ENCODE measurements around the gene VCPKMT. TPM values are rescaled to one million over a fixed set of nuclear protein-coding genes. Genes with fewer than 3 reads are reported as not detected.

VCPKMT gene
- total and polyA plus RNA-seq, 2 experiments from 2014 or later: 4.8 to 10.7 TPM

GRCh38 chr14:50103558-50103957, 12.8 kb downstream of the VCPKMT start:
- H3K27ac ChIP-seq: no peak overlapping the region
- no peaks in the 10 kb centered on the region for H3K27me3 ChIP-seq
- TF ChIP-seq CTCF (IDR thresholded peaks at IDR 0.05; ENCODE audit: low read depth, low read length): no peak
- H3K4me1 ChIP-seq (ENCODE audit: low read depth): peaks cover 3% of the 10 kb centered on the region
- no peak overlapping the region for H3K4me3 ChIP-seq
- H3K36me3 ChIP-seq: peaks cover under 1% of the 10 kb centered on the region
- no peak for DNase-seq (ENCODE audit: low read depth in 1 of 2, low spot score in 1 of 2)
- no peaks in the 10 kb centered on the region for H3K9me3 ChIP-seq (ENCODE audit: low read depth)

- Histone ChIP-seq H3K9me3 (ENCODE audit: low read depth) (no peaks in the 10 kb centered on the region), H3K4me1 (ENCODE audit: low read depth) (peaks cover 3% of the 10 kb centered on the region), H3K4me3 (no peak overlapping the region), H3K27me3 (no peaks in the 10 kb centered on the region), H3K36me3 (no peaks in the 10 kb centered on the region), H3K27ac (no peak overlapping the region)
- TF ChIP-seq CTCF (IDR thresholded peaks at IDR 0.05; ENCODE audit: low read depth, low read length): no peak
- DNase-seq (ENCODE audit: low read depth in 1 of 2, low spot score in 1 of 2): no peak
Observed at GRCh38 chr14:50101417-50101816, 15.0 kb downstream of the VCPKMT start.

DNA sequence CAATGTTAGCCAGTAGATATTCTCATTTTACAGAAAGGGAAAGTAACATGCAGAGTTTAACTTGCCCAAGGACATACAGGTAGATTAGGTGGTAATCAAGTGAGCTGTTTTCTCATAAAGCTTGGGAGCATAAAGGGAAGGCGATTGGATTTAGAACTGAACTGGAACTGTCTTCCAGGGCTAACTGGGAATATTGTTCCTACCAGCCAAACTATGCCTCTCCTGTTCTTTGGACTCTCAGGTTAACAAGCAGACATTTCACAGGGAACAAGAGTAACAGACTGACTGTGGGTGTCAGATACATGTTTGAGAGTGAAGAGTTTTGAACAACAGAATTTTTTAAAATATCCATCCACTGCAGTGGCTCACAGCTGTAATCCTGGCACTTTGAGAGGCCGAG, 15.6 kb downstream of the VCPKMT start:
- no peak overlapping the region for H3K4me3 ChIP-seq
- no peaks in the 10 kb centered on the region for H3K36me3 ChIP-seq
- H3K27ac ChIP-seq: no peak overlapping the region
- peaks cover 3% of the 10 kb centered on the region for H3K4me1 ChIP-seq (ENCODE audit: low read depth)
- H3K9me3 ChIP-seq (ENCODE audit: low read depth): no peaks in the 10 kb centered on the region
- H3K27me3 ChIP-seq: no peaks in the 10 kb centered on the region
- no peak for DNase-seq (ENCODE audit: low read depth in 1 of 2, low spot score in 1 of 2)
- no peak for TF ChIP-seq CTCF (IDR thresholded peaks at IDR 0.05; ENCODE audit: low read depth, low read length)

DNA sequence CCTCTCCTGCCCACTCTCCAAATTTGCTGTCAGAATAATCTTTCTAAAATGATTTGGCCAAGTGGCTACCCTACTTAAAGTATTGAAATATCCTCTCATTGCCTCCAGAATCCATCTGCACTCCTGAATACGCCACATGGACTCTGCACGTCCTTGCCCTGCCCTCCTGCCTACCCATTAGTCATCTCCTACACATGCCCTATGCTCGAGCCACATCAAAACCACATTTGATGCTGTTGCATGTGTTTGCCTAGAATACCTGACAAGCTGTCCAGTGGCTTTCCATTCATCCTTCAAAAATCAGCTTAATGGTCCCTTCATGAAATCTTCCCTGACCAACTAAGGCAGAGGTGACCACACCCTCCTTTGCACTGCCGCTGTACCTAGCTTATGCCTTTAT, 17.0 kb downstream of the VCPKMT start:
- no peak for TF ChIP-seq CTCF (IDR thresholded peaks at IDR 0.05; ENCODE audit: low read depth, low read length)
- Histone ChIP-seq H3K27me3 (no peaks in the 10 kb centered on the region), H3K4me1 (ENCODE audit: low read depth) (no peaks in the 10 kb centered on the region), H3K36me3 (no peaks in the 10 kb centered on the region), H3K27ac (no peak overlapping the region), H3K4me3 (no peak overlapping the region), H3K9me3 (ENCODE audit: low read depth) (no peaks in the 10 kb centered on the region)
- DNase-seq (ENCODE audit: low read depth in 1 of 2, low spot score in 1 of 2): no peak

GRCh38 chr14:50095895-50096294, 20.5 kb downstream of the VCPKMT start:
- no peak for DNase-seq (ENCODE audit: low read depth in 1 of 2, low spot score in 1 of 2)
- H3K27me3 ChIP-seq: no peaks in the 10 kb centered on the region
- no peaks in the 10 kb centered on the region for H3K9me3 ChIP-seq (ENCODE audit: low read depth)
- H3K36me3 ChIP-seq: no peaks in the 10 kb centered on the region
- H3K4me3 ChIP-seq: no peak overlapping the region
- no peaks in the 10 kb centered on the region for H3K4me1 ChIP-seq (ENCODE audit: low read depth)
- no peak overlapping the region for H3K27ac ChIP-seq
- TF ChIP-seq CTCF (IDR thresholded peaks at IDR 0.05; ENCODE audit: low read depth, low read length): no peak

Measured in cardiac muscle cell (in vitro differentiated cells and primary cell).